ENCODE results near the gene SIGLEC11. TPM values are rescaled to one million over a fixed set of nuclear protein-coding genes. Genes with fewer than 3 reads are reported as not detected.

SIGLEC11 gene
- total and polyA plus RNA-seq, 2 of the 13 experiments (the other 11 are each of a cell fraction or from before 2014, with no cell fraction given) = not detected

DNA sequence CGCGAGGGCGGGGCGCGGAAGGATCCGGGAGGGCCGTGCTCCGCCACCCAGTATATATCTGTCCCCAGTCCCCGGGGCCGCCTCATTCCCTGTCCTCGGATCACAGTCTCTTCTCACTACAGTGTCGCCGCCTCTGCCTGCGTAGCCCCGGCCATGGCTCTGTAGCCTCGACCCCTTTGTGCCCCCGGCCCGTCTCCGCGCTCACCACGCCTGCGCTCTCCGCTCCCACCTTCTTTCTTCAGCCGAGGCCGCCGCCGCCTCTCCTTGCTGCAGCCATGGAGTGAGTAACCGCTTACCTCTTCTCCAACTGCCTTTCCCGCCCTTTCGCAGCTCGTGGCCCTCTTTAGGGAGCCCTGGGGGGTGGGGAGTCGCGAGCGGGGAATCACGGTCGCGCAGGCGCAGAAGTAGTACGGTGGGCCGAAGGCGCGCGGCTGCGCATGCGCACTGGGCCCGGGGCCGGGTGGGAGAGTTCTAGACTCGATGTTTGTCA, 31.8 kb downstream of the SIGLEC11 start, which contains the start of the genes ATF5 and NUP62 (continued):
- TF ChIP-seq, protein P1, sequence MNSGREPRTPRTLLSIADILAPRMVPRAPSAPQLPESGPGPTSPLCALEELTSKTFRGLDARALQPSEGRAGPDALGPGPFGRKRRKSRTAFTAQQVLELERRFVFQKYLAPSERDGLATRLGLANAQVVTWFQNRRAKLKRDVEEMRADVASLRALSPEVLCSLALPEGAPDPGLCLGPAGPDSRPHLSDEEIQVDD (CRISPR knock-in tag; IDR thresholded peaks at IDR 0.05; ENCODE audit: borderline replicate concordance) = no peak; the same call in 1 of the 2 replicates
- TF ChIP-seq, protein P2, sequence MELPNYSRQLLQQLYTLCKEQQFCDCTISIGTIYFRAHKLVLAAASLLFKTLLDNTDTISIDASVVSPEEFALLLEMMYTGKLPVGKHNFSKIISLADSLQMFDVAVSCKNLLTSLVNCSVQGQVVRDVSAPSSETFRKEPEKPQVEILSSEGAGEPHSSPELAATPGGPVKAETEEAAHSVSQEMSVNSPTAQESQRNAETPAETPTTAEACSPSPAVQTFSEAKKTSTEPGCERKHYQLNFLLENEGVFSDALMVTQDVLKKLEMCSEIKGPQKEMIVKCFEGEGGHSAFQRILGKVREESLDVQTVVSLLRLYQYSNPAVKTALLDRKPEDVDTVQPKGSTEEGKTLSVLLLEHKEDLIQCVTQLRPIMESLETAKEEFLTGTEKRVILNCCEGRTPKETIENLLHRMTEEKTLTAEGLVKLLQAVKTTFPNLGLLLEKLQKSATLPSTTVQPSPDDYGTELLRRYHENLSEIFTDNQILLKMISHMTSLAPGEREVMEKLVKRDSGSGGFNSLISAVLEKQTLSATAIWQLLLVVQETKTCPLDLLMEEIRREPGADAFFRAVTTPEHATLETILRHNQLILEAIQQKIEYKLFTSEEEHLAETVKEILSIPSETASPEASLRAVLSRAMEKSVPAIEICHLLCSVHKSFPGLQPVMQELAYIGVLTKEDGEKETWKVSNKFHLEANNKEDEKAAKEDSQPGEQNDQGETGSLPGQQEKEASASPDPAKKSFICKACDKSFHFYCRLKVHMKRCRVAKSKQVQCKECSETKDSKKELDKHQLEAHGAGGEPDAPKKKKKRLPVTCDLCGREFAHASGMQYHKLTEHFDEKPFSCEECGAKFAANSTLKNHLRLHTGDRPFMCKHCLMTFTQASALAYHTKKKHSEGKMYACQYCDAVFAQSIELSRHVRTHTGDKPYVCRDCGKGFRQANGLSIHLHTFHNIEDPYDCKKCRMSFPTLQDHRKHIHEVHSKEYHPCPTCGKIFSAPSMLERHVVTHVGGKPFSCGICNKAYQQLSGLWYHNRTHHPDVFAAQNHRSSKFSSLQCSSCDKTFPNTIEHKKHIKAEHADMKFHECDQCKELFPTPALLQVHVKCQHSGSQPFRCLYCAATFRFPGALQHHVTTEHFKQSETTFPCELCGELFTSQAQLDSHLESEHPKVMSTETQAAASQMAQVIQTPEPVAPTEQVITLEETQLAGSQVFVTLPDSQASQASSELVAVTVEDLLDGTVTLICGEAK (IDR thresholded peaks at IDR 0.05) = no peak
- TF ChIP-seq, protein P2 (CRISPR knock-in tag; IDR thresholded peaks at IDR 0.05) = peak; percentile 80; the same call in 1 of the 2 replicates
- TF ChIP-seq SRY (CRISPR knock-in tag; IDR thresholded peaks at IDR 0.05) = peak; percentile 97
- TF ChIP-seq, protein P3, sequence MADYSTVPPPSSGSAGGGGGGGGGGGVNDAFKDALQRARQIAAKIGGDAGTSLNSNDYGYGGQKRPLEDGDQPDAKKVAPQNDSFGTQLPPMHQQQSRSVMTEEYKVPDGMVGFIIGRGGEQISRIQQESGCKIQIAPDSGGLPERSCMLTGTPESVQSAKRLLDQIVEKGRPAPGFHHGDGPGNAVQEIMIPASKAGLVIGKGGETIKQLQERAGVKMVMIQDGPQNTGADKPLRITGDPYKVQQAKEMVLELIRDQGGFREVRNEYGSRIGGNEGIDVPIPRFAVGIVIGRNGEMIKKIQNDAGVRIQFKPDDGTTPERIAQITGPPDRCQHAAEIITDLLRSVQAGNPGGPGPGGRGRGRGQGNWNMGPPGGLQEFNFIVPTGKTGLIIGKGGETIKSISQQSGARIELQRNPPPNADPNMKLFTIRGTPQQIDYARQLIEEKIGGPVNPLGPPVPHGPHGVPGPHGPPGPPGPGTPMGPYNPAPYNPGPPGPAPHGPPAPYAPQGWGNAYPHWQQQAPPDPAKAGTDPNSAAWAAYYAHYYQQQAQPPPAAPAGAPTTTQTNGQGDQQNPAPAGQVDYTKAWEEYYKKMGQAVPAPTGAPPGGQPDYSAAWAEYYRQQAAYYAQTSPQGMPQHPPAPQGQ (CRISPR knock-in tag; IDR thresholded peaks at IDR 0.05; ENCODE audit: borderline replicate concordance) = 0 out of 2 replicates have a peak, but pooled peaks have one; percentile 22
- peak; percentile 70 for TF ChIP-seq REL (CRISPR knock-in tag; conservative IDR thresholded peaks at IDR 0.05)
- TF ChIP-seq, protein P4, sequence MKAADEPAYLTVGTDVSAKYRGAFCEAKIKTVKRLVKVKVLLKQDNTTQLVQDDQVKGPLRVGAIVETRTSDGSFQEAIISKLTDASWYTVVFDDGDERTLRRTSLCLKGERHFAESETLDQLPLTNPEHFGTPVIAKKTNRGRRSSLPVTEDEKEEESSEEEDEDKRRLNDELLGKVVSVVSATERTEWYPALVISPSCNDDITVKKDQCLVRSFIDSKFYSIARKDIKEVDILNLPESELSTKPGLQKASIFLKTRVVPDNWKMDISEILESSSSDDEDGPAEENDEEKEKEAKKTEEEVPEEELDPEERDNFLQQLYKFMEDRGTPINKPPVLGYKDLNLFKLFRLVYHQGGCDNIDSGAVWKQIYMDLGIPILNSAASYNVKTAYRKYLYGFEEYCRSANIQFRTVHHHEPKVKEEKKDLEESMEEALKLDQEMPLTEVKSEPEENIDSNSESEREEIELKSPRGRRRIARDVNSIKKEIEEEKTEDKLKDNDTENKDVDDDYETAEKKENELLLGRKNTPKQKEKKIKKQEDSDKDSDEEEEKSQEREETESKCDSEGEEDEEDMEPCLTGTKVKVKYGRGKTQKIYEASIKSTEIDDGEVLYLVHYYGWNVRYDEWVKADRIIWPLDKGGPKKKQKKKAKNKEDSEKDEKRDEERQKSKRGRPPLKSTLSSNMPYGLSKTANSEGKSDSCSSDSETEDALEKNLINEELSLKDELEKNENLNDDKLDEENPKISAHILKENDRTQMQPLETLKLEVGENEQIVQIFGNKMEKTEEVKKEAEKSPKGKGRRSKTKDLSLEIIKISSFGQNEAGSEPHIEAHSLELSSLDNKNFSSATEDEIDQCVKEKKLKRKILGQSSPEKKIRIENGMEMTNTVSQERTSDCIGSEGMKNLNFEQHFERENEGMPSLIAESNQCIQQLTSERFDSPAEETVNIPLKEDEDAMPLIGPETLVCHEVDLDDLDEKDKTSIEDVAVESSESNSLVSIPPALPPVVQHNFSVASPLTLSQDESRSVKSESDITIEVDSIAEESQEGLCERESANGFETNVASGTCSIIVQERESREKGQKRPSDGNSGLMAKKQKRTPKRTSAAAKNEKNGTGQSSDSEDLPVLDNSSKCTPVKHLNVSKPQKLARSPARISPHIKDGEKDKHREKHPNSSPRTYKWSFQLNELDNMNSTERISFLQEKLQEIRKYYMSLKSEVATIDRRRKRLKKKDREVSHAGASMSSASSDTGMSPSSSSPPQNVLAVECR (CRISPR knock-in tag; IDR thresholded peaks at IDR 0.05; ENCODE audit: borderline replicate concordance) = peak; percentile 86; the same call in 1 of the 2 replicates
- no peak for TF ChIP-seq PCBP1 (IDR thresholded peaks at IDR 0.05; ENCODE audit: borderline replicate concordance, low read depth, low read length)
- TF ChIP-seq LCORL (IDR thresholded peaks at IDR 0.05) = no peak
- TF ChIP-seq LCORL (CRISPR knock-in tag; IDR thresholded peaks at IDR 0.05) = 0 out of 2 replicates have a peak, but pooled peaks have one; percentile 31
- no peak for TF ChIP-seq ZNF3 (CRISPR knock-in tag; IDR thresholded peaks at IDR 0.05)
- no peak; the same call in 1 of the 2 replicates for TF ChIP-seq NCOA1 (CRISPR knock-in tag; IDR thresholded peaks at IDR 0.05)
- TF ChIP-seq TEAD3 (CRISPR knock-in tag; optimal IDR thresholded peaks at IDR 0.05; ENCODE audit: borderline replicate concordance) = no peak
